Measurements from ENCODE around the gene ITPR1.

DNA sequence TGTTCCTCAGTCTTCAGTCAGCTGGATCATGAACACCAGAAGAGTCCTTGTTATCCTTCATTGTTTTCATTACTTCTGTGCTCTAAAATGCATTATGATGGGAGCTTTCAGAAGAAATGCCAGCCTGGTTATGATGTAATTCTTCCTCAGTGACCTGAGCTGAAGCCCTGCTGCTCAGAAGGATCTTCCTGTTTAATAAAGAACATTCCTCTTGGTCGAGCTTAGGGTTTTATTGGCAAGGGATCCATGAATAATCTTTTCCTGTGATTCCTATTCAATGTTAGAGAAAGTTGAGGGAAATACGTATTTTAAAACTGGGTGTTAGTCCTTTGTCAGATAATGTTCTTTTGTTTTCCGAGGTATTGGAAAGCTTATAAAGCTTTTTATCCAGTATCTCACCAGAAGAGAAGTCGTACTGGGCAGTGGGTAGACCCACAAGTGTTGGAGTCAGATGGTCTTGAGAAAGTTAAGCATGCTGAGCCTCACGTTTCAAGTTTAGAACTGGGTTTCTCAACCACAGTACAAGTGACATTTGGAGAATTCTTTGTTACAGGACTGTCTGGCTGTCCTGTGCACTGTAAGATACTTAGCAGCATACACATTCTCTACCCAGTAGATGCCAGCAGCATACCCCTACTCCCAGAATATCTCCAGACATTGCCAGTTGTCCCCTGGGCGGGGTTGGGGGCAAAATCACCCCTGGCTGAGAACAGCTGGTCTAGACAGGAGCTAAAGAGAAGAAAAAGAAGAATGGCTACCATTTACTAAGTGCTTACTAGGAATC is 273.8 kb downstream of the ITPR1 start:
- TF ChIP-seq PPARA (CRISPR knock-in tag; IDR thresholded peaks at IDR 0.05; ENCODE audit: borderline replicate concordance) (no peak), GLIS3 (CRISPR knock-in tag; IDR thresholded peaks at IDR 0.05) (no peak), ISL1 (CRISPR knock-in tag; IDR thresholded peaks at IDR 0.05) (no peak)

All from SK-N-SH treated with all-trans-retinoic acid at 6 μM for 48 hours (cell line).